Colon (tissue), 2 donors: ENCODE data around the gene METTL1.

Experiments
- FAIRE-seq: peaks from 2 replicates; lab custom pipeline; 2012; peaks lifted over from hg19 to GRCh38; lab: Jason Lieb, UNC
- donor health status: control.
- donor health status: control.

Gene METTL1

GRCh38 chr12:57767305-57767698, 4.6 kb downstream of the METTL1 start:
- no peak for FAIRE-seq

- FAIRE-seq, result no peak
These were observed 5.2 kb downstream of the METTL1 start, which contains the start of gene CYP27B1 for GRCh38 chr12:57766464-57767304. Gene CYP27B1 (minus strand): TSS chr12:57767078. CDS start chr12:57767041, 37 bp downstream.

GRCh38 chr12:57765698-57766463, 6.0 kb downstream of the METTL1 start:
- no peak for FAIRE-seq

- FAIRE-seq, result no peak
These were observed 6.8 kb downstream of the METTL1 start for GRCh38 chr12:57765003-57765697.

- FAIRE-seq, result no peak
These were observed 7.3 kb downstream of the METTL1 start for GRCh38 chr12:57764662-57765002.

- no peak for FAIRE-seq
These were observed 7.8 kb downstream of the METTL1 start for GRCh38 chr12:57763881-57764661.

- no peak for FAIRE-seq
These were observed 9.4 kb downstream of the METTL1 start for GRCh38 chr12:57762463-57762862.

GRCh38 chr12:57761391-57761998, 10.4 kb downstream of the METTL1 start:
- FAIRE-seq, result no peak

GRCh38 chr12:57760347-57760982, 11.4 kb downstream of the METTL1 start:
- FAIRE-seq, result no peak

GRCh38 chr12:57759360-57759980, 12.4 kb downstream of the METTL1 start:
- FAIRE-seq, result no peak

GRCh38 chr12:57758552-57759359, 13.1 kb downstream of the METTL1 start:
- FAIRE-seq, result no peak

- no peak for FAIRE-seq
These were observed 14.1 kb downstream of the METTL1 start for GRCh38 chr12:57757771-57758170.

GRCh38 chr12:57756406-57757341, 15.2 kb downstream of the METTL1 start:
- FAIRE-seq, result no peak

- FAIRE-seq, result no peak
These were observed 16.2 kb downstream of the METTL1 start for GRCh38 chr12:57755454-57756372.

- FAIRE-seq, result no peak
These were observed 16.8 kb downstream of the METTL1 start for GRCh38 chr12:57755194-57755453.

- FAIRE-seq, result no peak
These were observed 17.3 kb downstream of the METTL1 start, which contains the start of gene MARCHF9 for GRCh38 chr12:57754411-57755193. Gene MARCHF9 (plus strand): TSS chr12:57755103. CDS start chr12:57755529, 426 bp downstream.
